Measurements from ENCODE around the gene PDZD2. TPM values are rescaled to one million over a fixed set of nuclear protein-coding genes. Genes with fewer than 3 reads are reported as not detected.
"Not testable (repeated sequence)": the region's sequence is repeated elsewhere in the genome, so short reads cannot be mapped to it uniquely, and the experiment has no call there.

Gene PDZD2
- total RNA-seq, 4 donors from 2014 or later: 6.2 to 21.4 (median 11.8) TPM

DNA sequence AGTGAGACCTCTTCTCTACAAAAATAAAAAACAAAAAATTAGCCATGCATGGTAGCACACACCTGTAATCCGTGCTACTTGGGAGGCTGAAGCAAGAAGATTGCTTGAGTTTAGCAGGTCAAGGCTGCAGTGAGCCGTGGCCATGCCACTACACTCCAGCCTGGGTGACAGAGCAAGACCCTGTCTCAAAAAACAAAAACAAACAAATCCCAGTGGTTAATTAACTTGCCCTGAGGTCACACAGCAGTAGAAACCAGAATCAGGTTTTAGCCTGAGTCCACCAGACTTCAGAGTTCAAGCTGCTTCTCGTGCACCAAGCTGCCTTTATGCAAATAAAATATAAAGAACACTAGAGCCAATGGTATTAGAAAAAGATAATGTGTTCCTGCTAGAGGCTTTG lies 365.5 kb downstream of the PDZD2 start:
- H3K9me3 ChIP-seq: no peaks in the 10 kb centered on the region
- no peak overlapping the region for H3K27ac ChIP-seq
- no peak for DNase-seq
- no peak overlapping the region for H3K4me3 ChIP-seq
- no peaks in the 10 kb centered on the region for H3K36me3 ChIP-seq
- intact Hi-C loops (cut with DNase I; ENCODE audit: low total_unique reads): no loop called here
- no peaks in the 10 kb centered on the region for H3K4me1 ChIP-seq
- H3K27me3 ChIP-seq: no peaks in the 10 kb centered on the region
- TF ChIP-seq POLR2A (IDR thresholded peaks at IDR 0.05) (no peak), CTCF (IDR thresholded peaks at IDR 0.05) (no peak)

DNA sequence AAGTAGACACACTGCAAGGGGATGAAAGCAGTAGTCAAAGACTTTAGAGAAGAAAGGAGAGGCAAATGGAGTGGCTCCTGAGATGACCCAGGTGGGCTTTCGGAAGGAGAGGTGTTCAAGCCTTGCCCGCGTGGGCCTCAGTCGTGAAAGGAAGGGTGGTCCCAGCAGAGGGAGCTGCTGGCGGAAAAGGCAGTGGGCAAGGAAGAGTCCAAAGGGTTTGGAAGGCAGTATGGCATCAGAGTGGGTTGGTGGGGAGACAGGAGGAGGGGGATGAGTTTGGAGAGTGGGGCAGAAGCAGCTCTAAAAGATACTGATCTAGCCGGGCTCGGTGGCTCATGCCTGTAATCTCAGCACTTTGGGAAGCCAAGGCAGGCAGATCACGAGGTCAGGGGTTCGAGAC lies 369.8 kb downstream of the PDZD2 start:
- H3K27me3 ChIP-seq: no peaks in the 10 kb centered on the region
- H3K27ac ChIP-seq: no peak overlapping the region
- DNase-seq: no peak
- no peak overlapping the region for H3K4me3 ChIP-seq
- no peaks in the 10 kb centered on the region for H3K4me1 ChIP-seq
- no peaks in the 10 kb centered on the region for H3K9me3 ChIP-seq
- H3K36me3 ChIP-seq: no peaks in the 10 kb centered on the region
- intact Hi-C loops (cut with DNase I; ENCODE audit: low total_unique reads): no loop called here
- TF ChIP-seq CTCF (IDR thresholded peaks at IDR 0.05) (no peak), POLR2A (IDR thresholded peaks at IDR 0.05) (no peak)

- H3K27ac ChIP-seq: no peak overlapping the region
- no peak overlapping the region for H3K4me3 ChIP-seq
- no peaks in the 10 kb centered on the region for H3K27me3 ChIP-seq
- intact Hi-C loops (cut with DNase I; ENCODE audit: low total_unique reads): no loop called here
- H3K9me3 ChIP-seq: no peaks in the 10 kb centered on the region
- no peak for DNase-seq
- H3K36me3 ChIP-seq: no peaks in the 10 kb centered on the region
- no peak for TF ChIP-seq POLR2A (IDR thresholded peaks at IDR 0.05)
- no peak for TF ChIP-seq CTCF (IDR thresholded peaks at IDR 0.05)
- peaks cover 0 to 9% of the 10 kb centered on the region in 2 donors for H3K4me1 ChIP-seq
Observed at GRCh38 chr5:32013658-32014057, 374.7 kb downstream of the PDZD2 start.

- H3K36me3 ChIP-seq: no peaks in the 10 kb centered on the region
- no peak for DNase-seq
- no peak overlapping the region for H3K4me3 ChIP-seq
- intact Hi-C loops (cut with DNase I; ENCODE audit: low total_unique reads): no loop called here
- H3K9me3 ChIP-seq: no peaks in the 10 kb centered on the region
- TF ChIP-seq POLR2A (IDR thresholded peaks at IDR 0.05): no peak
- TF ChIP-seq CTCF (IDR thresholded peaks at IDR 0.05): no peak
- no peaks in the 10 kb centered on the region for H3K27me3 ChIP-seq
- H3K4me1 ChIP-seq: peaks cover 0 to 9% of the 10 kb centered on the region in 2 donors
- no peak overlapping the region for H3K27ac ChIP-seq
Observed at GRCh38 chr5:32014096-32014745, 375.3 kb downstream of the PDZD2 start.

DNA sequence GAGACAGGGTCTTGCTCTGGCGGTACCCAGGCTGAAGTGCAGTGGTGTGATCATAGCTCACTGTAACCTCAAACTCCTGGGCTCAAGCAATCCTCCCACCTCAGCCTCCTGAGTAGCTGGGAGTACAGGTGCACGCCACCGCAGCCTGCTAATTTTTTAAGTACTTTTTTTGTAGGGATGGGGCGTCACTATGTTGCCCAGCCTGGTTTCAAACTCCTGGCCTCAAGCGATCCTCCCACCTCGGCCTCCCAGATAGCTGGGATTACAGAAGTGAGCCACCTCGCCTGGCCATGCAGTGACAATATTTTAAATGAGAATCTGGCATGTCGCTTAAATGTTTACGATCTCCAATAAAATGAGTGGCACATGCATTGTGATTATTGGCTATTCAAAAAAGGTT lies 376.3 kb downstream of the PDZD2 start:
- H3K27me3 ChIP-seq; H3K4me3 ChIP-seq; H3K9me3 ChIP-seq; H3K36me3 ChIP-seq; intact Hi-C loops (cut with DNase I; ENCODE audit: low total_unique reads); H3K4me1 ChIP-seq; H3K27ac ChIP-seq; DNase-seq: not testable (repeated sequence)
